Left ventricle myocardium inferior (tissue), 1 donor: Measurements from ENCODE around the gene RBM27. TPM values are rescaled to one million over a fixed set of nuclear protein-coding genes. Genes with fewer than 3 reads are reported as not detected.
A peak's percentile ranks its signal among the peaks of the same experiment; 100 is the strongest.
"Not testable (repeated sequence)": the region's sequence is repeated elsewhere in the genome, so short reads cannot be mapped to it uniquely, and the experiment has no call there.

Experiments
- DNase-seq: peaks from one replicate; pipeline ENCODE4 v3.0.0-alpha.2; 2020
- H3K27ac ChIP-seq: fragments of 200-600 bp; replicated peaks from 2 replicates; pipeline ENCODE4 v1.8.0; 2021
- H3K27me3 ChIP-seq: fragments of 200-600 bp; 2 replicates; pipeline ENCODE4 v1.8.0; 2021; ENCODE audit warnings: low read depth
- H3K36me3 ChIP-seq: fragments of 200-600 bp; 2 replicates; pipeline ENCODE4 v1.8.0; 2021
- H3K4me1 ChIP-seq: fragments of 200-600 bp; 2 replicates; pipeline ENCODE4 v1.8.0; 2021
- H3K4me3 ChIP-seq: fragments of 200-600 bp; 2 replicates; pipeline ENCODE4 v1.8.0; 2021; ENCODE audit warnings: mild to moderate bottlenecking, moderate library complexity
- H3K9me3 ChIP-seq: fragments of 200-600 bp; replicated peaks from 2 replicates; pipeline ENCODE4 v1.8.0; 2021
- CTCF ChIP-seq: fragments of 200-600 bp; IDR thresholded peaks from 2 replicates; pipeline ENCODE4 v1.8.0; 2021; ENCODE audit warnings: antibody characterized with exemption, mild to moderate bottlenecking, borderline replicate concordance
- intact Hi-C: fragments of 100-400 bp; cut with micrococcal nuclease; formaldehyde crosslinking; loops from one replicate; pipeline ENCODE4 v1.11.0; 2022
- total RNA-seq: library from RNA; stranded (reverse); fragmentation: NEBNext Ultra II Directional; extraction: Animal tissue kit (Norgen Biotek cat#: 25700); gene quantifications from one replicate; pipeline ENCODE4 v1.2.1, GENCODE V29; 2021
- donor health status: DM: no; HTN: yes; CAD: no; lungs with severe emphysema.

The RBM27 gene
- total RNA-seq, 1 donor from 2014 or later, result 15.9 TPM

GRCh38 chr5:146203872-146204192 is 427 bp downstream of the RBM27 start:
- peak overlapping the region; percentile 89 for H3K27ac ChIP-seq
- no peaks in the 10 kb centered on the region for H3K36me3 ChIP-seq
- DNase-seq, result no peak
- no peaks in the 10 kb centered on the region for H3K9me3 ChIP-seq
- peaks cover 57% of the 10 kb centered on the region for H3K4me1 ChIP-seq
- H3K27me3 ChIP-seq, result no peaks in the 10 kb centered on the region
- no peak for TF ChIP-seq CTCF
- peak overlapping the region; percentile 90 for H3K4me3 ChIP-seq
- intact Hi-C loops, result no loop called here

- H3K36me3 ChIP-seq, result no peaks in the 10 kb centered on the region
- peak overlapping the region; percentile 90 for H3K4me3 ChIP-seq
- no peak for TF ChIP-seq CTCF
- H3K9me3 ChIP-seq, result no peaks in the 10 kb centered on the region
- intact Hi-C loops, result no loop called here
- H3K27ac ChIP-seq, result no peak overlapping the region
- no peaks in the 10 kb centered on the region for H3K27me3 ChIP-seq
- H3K4me1 ChIP-seq, result peaks cover 68% of the 10 kb centered on the region
- no peak for DNase-seq
These were observed 2.2 kb downstream of the RBM27 start for GRCh38 chr5:146205499-146206202.

GRCh38 chr5:146206257-146206656 is 2.9 kb downstream of the RBM27 start:
- Histone ChIP-seq H3K27me3 (no peaks in the 10 kb centered on the region), H3K9me3 (no peaks in the 10 kb centered on the region), H3K4me3 (no peak overlapping the region), H3K36me3 (no peaks in the 10 kb centered on the region), H3K27ac (no peak overlapping the region), H3K4me1 (peaks cover 68% of the 10 kb centered on the region)
- intact Hi-C loops, result no loop called here
- no peak for DNase-seq
- no peak for TF ChIP-seq CTCF

GRCh38 chr5:146208916-146209522 is 5.6 kb downstream of the RBM27 start:
- Histone ChIP-seq H3K9me3 (no peaks in the 10 kb centered on the region), H3K27me3 (no peaks in the 10 kb centered on the region), H3K4me3 (no peak overlapping the region), H3K4me1 (peaks cover 68% of the 10 kb centered on the region), H3K36me3 (no peaks in the 10 kb centered on the region), H3K27ac (no peak overlapping the region)
- no peak for DNase-seq
- TF ChIP-seq CTCF, result peak; percentile 28
- intact Hi-C loops, result no loop called here

- intact Hi-C loops, result no loop called here
- H3K27ac ChIP-seq, result no peak overlapping the region
- no peak overlapping the region for H3K4me3 ChIP-seq
- H3K27me3 ChIP-seq, result no peaks in the 10 kb centered on the region
- H3K36me3 ChIP-seq, result no peaks in the 10 kb centered on the region
- no peak for TF ChIP-seq CTCF
- peaks cover 68% of the 10 kb centered on the region for H3K4me1 ChIP-seq
- no peaks in the 10 kb centered on the region for H3K9me3 ChIP-seq
- no peak for DNase-seq
These were observed 6.3 kb downstream of the RBM27 start for GRCh38 chr5:146209714-146210113.

GRCh38 chr5:146210810-146211209 is 7.4 kb downstream of the RBM27 start:
- H3K27me3 ChIP-seq, H3K9me3 ChIP-seq, H3K4me3 ChIP-seq, intact Hi-C loops, DNase-seq, H3K36me3 ChIP-seq, H3K27ac ChIP-seq: not testable (repeated sequence)
- peaks cover 57% of the 10 kb centered on the region for H3K4me1 ChIP-seq
